ENCODE data around the gene USP13. TPM values are rescaled to one million over a fixed set of nuclear protein-coding genes. Genes with fewer than 3 reads are reported as not detected.

USP13 gene
- total and polyA plus RNA-seq, 2 of the 4 experiments (the other 2 are of a cell fraction), result 9.2 to 18.1 TPM

GRCh38 chr3:179771797-179772196 lies 119.0 kb downstream of the USP13 start:
- Histone ChIP-seq H3K27me3 (ENCODE audit: control insufficient read depth, insufficient read depth, low read length) (no peaks in the 10 kb centered on the region), H2AK9ac (replicated peaks; ENCODE audit: low read depth, low read length, poor library complexity) (no peak overlapping the region), H4K5ac (ENCODE audit: low read depth, low read length) (no peak overlapping the region), H3K4me3 (ENCODE audit: insufficient read depth, low read depth, low read length) (no peak overlapping the region), H3K27ac (ENCODE audit: insufficient read depth, low read length) (no peak overlapping the region), H4K20me1 (ENCODE audit: insufficient read depth, low read length) (no peaks in the 10 kb centered on the region), H3K9ac (ENCODE audit: low read depth, low read length) (no peak overlapping the region), H3K9me1 (ENCODE audit: insufficient read depth, low read length) (peaks cover 3% of the 10 kb centered on the region; the same call in 1 of the 2 replicates), H3K23ac (ENCODE audit: low read depth, low read length) (no peak overlapping the region), H2AFZ (replicated peaks; ENCODE audit: low read length, poor library complexity) (no peak overlapping the region), H3K79me1 (ENCODE audit: low read depth in 1 of 2, low read length in 2 of 2) (0 out of 4 replicates have a peak, but pooled peaks cover 0 to 4% of the 10 kb centered on the region in 2 experiments), H3K4me1 (ENCODE audit: control insufficient read depth, insufficient read depth, low read length) (no peaks in the 10 kb centered on the region), H3K18ac (ENCODE audit: low read depth, low read length) (no peak overlapping the region), H3K9me3 (ENCODE audit: control insufficient read depth, insufficient read depth, low read length) (peaks cover 1% of the 10 kb centered on the region; the same call in 1 of the 2 replicates), H3K36me3 (ENCODE audit: control insufficient read depth, insufficient read depth, low read length) (peaks cover 9% of the 10 kb centered on the region; the same call in 1 of the 2 replicates), H2BK20ac (ENCODE audit: low read depth, low read length) (no peak overlapping the region), H3K4ac (ENCODE audit: low read depth, low read length) (no peak overlapping the region), H2BK5ac (ENCODE audit: low read depth, low read length, poor library complexity, severe bottlenecking) (no peak overlapping the region), H4K91ac (ENCODE audit: insufficient read depth, low read depth, low read length) (no peak overlapping the region), H3K14ac (replicated peaks; ENCODE audit: low read depth, low read length) (no peak overlapping the region), H2AK5ac (ENCODE audit: low read depth, low read length) (no peak overlapping the region), H3K4me2 (ENCODE audit: low read depth, low read length) (no peak overlapping the region), H2BK120ac (ENCODE audit: low read depth, low read length) (no peak overlapping the region), H4K8ac (ENCODE audit: low read depth in 2 of 2, low read length in 2 of 2) (no peak overlapping the region), H3K56ac (ENCODE audit: extremely low read depth, insufficient read depth, low read length) (no peak overlapping the region), H2BK15ac (ENCODE audit: low read depth, low read length) (no peak overlapping the region)
- dilution Hi-C loops (cut with HindIII; ENCODE audit: low sequenced_read_pairs, unreplicated experiment) (no loop called here), in situ Hi-C loops (cut with MboI; ENCODE audit: low sequenced_read_pairs) (loop anchor here (25.0 kb wide), 1 partner anchor 816 kb away; no protein-coding TSS in a partner anchor), intact Hi-C loops (cut with micrococcal nuclease) (no loop called here)
- WGBS, 2 experiments (ENCODE audit: extremely low coverage in 2 of 2, insufficient read length in 1 of 2), result no CpG with 5 or more reads among the region's 4 CpGs
- no peak for ATAC-seq (ENCODE audit: low read depth)
- POLR2A ChIA-PET (ENCODE audit: unreplicated experiment), result no interaction called here
- CTCF ChIA-PET, result interaction anchor here (0.7 kb wide), 1 partner anchor 17 kb away, joined by 4 read pairs; no protein-coding TSS in a partner anchor
- TF ChIP-seq, protein P1, sequence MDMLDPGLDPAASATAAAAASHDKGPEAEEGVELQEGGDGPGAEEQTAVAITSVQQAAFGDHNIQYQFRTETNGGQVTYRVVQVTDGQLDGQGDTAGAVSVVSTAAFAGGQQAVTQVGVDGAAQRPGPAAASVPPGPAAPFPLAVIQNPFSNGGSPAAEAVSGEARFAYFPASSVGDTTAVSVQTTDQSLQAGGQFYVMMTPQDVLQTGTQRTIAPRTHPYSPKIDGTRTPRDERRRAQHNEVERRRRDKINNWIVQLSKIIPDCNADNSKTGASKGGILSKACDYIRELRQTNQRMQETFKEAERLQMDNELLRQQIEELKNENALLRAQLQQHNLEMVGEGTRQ (IDR thresholded peaks at IDR 0.05; ENCODE audit: low read depth, low read length), result no peak
- TF ChIP-seq, protein P2, sequence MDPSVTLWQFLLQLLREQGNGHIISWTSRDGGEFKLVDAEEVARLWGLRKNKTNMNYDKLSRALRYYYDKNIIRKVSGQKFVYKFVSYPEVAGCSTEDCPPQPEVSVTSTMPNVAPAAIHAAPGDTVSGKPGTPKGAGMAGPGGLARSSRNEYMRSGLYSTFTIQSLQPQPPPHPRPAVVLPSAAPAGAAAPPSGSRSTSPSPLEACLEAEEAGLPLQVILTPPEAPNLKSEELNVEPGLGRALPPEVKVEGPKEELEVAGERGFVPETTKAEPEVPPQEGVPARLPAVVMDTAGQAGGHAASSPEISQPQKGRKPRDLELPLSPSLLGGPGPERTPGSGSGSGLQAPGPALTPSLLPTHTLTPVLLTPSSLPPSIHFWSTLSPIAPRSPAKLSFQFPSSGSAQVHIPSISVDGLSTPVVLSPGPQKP (IDR thresholded peaks at IDR 0.05; ENCODE audit: borderline replicate concordance, low read depth, low read length), result no peak
- TF ChIP-seq CHD1 (IDR thresholded peaks at IDR 0.05; ENCODE audit: low read depth, low read length), result no peak
- no peak for TF ChIP-seq RCOR1 (IDR thresholded peaks at IDR 0.05; ENCODE audit: insufficient replicate concordance, low read length)
- TF ChIP-seq FOS (IDR thresholded peaks at IDR 0.05; ENCODE audit: low read depth, low read length), result no peak
- no peak for TF ChIP-seq MXI1 (IDR thresholded peaks at IDR 0.05; ENCODE audit: borderline replicate concordance, low read depth, low read length)
- no peak for TF ChIP-seq CEBPB (IDR thresholded peaks at IDR 0.05; ENCODE audit: low read depth, low read length)
- TF ChIP-seq RAD21 (IDR thresholded peaks at IDR 0.05; ENCODE audit: low read length), result no peak
- TF ChIP-seq MAZ (IDR thresholded peaks at IDR 0.05; ENCODE audit: borderline replicate concordance, low read depth, low read length), result no peak
- DNase-seq, result no peak
- no TSS peak for BruUV-seq (replicated peaks)
